GM21825 (cell line): ENCODE measurements around the gene SMIM44.

Experiments
- ATAC-seq: cut with Tn5 transposase; IDR thresholded peaks from one replicate; pipeline ENCODE4 v1.9.1; 2021; ENCODE audit warnings: mild to moderate bottlenecking, moderate library complexity; ENCODE audit not compliant: unreplicated experiment

Gene SMIM44

DNA sequence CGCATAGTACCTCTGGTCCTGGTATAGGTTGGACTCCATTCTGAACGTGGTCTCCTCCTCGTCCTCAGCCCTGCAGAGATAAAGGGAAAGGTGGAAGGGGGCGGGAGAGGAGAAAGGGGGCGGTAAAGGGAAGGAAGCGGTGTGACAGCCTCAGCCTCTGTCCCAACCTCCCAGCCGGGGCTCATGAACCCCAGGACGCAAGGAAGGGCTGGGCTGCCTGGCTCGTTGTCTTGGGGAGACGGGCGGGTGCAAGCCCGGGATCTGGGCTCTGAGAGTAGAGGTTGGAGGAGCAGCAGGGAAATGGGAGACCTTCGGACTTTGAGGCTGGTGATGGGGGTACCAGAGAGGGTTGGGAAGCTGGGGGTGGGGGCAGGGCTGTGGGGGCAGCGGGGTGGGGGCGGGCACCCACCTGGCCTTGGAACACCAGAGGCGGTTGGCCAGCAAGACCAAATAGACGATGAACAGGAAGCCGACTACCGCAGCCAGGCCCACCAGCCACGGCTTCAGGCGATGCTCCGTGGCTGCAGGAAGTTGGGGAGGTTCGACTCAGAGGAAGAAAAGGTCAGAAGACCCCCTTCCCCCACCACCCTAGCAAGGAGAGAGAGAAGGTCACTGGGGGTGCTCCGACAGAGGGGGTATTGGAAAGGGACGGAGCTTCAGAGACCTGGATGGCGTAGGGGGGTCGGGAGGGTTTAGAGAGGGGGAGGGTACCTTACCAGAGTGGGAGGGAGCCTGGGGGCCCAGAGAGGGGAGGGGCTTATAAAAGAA lies 4.6 kb downstream of the SMIM44 start:
- no peak for ATAC-seq

DNA sequence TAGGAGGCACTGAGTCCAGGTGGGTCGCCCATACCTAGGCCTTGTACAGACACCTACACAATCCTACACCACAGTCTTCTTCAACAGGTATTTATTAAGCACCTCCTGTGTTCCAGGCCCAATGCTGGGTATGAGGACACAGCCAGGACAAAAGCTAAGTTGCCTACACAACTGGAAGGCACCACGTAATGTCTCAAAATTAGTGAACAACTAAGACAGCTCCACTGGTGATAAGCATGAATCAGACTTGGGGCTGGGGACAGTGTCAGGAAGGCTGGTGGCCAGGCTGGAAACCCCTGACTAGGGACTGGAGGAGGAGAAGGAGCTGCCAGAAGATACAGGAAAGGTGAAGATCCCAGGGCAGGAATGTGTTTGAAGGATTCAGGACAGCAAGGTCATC lies 5.3 kb downstream of the SMIM44 start:
- ATAC-seq, result no peak

DNA sequence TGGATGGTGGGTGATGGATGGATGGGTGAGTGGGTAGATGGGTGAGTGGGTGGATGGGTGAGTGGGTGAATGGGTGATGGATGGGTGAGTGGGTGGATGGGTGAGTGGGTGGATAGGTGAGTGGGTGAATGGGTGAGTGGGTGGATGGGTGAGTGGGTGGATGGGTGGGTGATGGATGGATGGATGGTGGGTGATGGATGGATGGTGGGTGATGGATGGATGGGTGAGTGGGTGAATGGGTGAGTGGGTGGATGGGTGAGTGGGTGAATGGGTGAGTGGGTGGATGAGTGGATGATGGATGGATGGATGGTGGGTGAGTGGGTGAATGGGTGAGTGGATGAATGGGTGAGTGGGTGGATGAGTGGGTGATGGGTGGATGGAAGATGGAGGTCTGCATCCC lies 5.7 kb downstream of the SMIM44 start:
- no peak for ATAC-seq

DNA sequence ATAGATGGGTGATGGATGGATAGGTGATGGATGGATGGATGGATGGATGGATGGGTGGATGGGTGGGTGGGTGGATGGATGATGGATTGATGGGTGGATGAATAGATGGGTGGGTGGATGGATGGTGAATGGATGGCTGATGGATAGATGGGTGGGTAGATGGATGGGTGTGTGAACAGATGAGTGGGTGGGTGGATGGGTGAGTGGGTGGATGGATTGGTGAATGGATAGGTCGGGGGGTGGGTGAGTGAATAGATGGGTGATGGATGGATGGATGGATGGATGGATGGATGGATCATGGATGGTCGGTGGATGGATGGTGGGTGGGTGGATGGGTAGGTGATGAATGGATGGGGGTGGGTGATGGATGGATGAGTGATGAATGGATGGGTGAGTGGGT lies 6.4 kb downstream of the SMIM44 start:
- no peak for ATAC-seq

DNA sequence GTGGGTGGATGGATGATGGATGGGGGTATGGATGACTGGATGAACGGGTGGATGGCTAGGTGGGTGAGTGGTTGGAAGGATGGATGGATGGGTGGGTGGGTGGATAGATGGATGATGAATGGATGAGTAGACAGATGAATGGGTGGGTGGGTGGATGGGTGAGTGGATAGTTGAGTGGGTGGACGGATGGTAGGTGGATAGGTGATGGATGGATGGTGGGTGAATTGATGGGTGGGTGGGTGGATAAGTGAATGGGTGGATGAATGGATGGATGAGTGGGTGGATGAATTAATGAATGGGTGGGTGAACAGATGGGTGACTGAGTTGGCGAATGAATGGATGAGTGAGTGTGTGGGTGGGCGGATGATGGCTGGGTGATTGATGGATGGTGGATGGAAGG lies 7.8 kb downstream of the SMIM44 start:
- no peak for ATAC-seq

DNA sequence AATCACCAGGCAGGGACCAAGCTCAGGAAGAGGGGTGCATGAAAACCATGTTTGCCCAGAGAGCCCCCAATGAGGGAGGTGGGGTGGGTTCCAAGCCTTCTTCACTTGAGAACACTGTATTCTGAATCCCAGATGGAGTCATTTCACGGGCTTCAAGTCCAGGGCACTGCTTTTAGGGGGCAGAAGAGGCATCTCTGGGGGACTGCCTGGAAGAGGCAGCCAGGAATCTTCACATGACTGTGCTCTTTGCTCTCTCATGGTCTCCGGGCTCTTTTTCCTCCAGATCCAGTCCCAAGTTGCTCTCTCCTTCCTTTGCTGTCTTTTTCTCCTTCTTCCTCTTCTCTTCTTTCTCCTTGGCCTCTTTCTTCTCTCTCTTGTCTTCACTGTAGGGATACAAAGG lies 8.6 kb downstream of the SMIM44 start:
- ATAC-seq, result no peak

DNA sequence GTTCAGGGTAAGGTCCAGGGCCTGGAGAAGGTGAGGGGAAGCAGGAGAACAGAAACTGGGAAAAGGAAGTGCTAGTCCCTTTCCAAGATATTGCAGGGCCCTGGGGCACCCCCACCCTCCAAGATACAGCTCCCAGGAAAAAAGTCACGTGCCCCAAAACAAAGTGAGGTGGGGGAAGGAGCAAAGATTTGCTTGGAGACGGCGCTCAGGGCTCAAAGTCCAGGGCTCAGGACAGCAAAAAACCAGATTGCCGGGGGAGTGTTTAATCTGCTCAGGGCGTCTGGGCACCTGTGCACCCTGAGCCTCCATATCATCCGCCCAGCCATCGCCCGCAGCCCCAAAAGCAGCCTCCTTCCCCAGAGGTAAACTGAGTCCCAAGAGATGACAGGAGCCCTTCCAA lies 9.2 kb downstream of the SMIM44 start:
- ATAC-seq, result no peak

DNA sequence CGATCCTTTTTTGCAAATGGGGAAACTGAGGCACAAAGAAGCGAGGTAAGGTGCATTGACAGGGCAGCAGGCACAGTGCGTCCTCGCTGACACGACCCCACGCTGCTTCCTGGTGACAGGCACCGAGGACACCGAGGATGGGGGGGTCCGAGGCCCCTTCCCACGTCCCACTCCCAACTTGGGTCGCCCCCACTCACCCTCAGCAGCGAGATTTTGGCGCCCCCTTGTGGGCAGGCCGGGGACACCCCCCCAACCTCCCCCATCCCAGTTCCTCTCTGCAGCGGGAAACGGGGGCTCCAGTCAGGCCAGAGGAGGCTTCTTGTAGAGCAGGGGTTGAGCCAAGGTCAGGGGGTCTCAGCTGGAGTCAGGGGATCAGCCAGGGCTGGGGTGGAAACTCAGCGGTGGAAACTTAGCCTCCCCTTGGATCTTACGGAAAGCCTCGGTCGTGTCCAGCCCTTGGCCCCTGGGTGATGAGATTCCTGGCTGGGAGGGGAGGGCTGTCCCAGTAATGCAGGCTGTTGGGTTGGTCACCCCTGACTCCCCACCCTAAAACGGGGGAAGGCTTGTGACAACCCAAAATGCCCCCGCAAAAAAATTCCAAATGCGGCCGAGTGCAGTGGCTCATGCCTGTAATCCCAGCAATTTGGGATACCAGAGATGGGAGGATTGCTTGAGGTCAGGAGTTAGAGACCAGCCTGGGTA lies 11.1 kb downstream of the SMIM44 start:
- no peak for ATAC-seq

DNA sequence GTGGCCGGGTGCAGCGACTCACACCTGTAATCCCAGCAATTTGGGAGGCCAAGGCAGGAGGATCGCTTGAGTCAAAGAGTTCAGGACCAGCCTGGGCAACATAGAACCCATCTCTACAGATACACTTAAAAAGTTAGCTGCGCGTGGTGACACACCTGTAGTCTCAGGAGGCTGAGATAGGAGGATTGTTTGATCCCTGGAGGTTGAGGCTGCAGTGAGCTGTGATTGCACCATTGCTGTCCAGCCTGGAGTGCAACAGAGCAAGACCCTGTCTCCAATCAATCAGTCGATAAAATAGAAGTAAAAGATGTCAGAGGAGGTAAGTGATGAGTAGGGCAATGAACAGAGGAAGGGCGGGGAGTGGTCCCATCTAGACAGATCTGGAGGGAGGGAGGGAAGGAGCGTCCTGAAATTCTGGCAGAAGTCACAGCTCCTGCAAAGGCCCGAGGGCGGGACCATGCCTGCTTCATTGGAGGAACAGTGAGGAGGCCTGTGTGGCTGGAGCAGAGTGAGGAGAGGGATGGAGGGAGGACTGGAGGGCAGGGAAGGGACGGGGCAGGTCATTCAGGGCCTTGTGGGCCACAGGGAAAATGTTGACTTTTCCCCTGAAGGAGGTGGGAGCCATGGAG lies 12.6 kb downstream of the SMIM44 start:
- no peak for ATAC-seq

DNA sequence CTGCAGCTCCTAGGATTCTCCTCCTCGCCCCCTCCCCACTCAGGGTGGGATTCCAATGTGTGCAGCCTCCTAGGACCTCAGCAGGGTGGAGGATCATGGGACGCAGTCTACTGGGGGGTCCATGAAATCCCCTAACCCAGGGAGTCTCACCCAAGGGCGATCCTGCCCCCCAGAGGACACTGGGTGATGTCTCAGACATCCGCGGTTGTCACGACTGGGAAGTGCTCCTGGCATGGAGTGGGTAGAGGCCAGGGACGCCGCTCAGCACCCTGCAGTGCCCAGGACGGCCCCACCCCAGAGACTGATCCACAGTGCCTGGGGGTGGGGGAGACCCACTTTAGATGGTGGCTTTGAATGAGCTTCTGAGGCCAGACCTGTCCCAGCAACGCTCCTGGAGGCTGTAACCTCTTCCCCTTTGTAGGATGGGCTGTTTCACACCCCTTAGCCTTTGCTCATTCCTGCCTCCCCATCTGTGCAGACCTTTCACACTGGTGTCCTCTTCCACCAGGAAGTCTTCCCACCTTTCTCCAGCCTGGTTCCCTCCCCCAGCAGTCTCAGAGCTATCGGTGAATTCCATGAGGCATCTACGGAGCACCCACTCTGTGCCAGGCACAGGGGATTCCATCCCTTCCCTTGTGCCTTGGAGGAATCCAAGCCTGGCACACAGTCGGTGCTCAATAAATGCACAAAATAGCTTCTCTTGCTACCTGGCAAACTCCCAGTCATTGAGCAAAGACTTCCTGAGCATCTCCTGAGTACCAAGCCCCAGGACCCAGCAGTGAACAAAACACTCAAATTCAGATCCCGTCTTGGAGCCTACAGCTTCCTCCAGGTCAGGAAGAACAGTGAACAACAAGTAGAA lies 13.4 kb downstream of the SMIM44 start:
- ATAC-seq, result no peak

DNA sequence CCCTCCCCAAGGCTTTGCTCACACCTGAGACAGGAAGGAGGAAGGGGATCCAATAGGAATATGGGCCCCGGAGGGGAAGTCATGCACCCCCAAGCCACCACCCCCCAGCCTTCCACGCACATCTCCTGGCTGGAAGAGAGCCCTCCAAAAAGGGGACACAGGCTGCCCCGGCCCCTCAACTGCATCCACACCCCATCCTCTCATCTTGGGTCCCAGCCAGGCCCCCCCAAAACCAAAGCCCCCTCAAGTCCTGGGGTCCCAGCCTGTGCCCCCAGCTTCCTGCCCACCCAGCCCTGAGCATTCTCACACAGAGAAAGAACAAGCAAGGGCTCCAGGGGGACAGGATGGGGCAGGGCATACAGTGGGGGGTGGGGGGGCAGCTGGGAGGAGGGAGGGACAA lies 15.0 kb downstream of the SMIM44 start:
- no peak for ATAC-seq

DNA sequence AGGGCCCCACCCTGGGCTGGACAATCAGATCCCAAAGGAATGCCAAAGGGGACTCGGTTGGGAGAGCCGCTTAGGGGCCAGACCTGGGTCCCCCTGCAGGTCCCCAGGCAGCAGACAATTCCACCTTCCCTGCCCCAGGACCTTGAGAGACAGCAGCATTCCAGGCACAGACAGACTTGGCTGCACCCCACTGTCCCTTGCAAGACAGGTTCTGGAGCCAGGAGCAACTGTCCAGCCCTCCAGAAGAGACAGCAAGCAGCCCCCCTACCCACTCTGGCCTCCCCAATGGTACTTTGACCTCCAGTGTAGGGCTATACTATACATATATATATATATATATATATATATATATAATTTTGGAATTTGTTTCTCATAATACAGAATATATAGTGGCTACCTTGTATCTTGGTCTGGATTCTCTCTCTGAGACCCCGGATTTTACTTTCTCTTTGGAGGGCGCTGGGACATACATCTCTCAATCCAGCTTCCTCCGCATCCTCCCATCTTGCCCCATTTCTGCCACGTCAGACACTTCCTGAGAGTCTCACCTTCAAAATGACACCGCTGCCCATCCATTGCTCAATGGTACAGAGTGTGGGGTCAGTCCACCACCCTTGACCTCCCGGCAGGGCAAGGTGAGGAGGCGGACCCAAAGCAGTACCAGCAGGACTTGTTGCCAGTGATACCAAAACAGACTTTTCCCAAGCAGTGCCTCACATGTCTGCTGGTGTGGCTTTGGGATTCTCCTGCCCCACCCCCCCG lies 15.6 kb downstream of the SMIM44 start:
- no peak for ATAC-seq

DNA sequence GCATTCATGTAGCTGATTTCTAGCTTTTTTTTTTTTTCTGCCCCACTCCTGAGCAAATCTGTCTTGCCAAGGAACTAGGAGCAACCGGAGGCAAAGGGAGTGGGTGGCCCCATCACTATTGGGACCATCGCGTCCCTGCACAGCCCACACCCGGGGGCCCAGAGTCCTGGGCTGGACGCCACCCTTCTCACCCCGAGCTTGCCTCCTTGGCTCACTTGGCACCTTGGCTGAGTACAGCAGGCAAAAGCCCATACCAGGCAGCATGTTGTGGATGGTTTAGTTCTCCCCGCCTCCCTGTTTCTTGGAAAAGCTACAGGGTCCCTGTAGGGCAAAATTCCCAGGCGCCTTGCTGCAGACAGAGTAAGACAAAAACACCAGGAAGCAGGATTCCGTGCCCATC lies 16.6 kb downstream of the SMIM44 start:
- no peak for ATAC-seq

DNA sequence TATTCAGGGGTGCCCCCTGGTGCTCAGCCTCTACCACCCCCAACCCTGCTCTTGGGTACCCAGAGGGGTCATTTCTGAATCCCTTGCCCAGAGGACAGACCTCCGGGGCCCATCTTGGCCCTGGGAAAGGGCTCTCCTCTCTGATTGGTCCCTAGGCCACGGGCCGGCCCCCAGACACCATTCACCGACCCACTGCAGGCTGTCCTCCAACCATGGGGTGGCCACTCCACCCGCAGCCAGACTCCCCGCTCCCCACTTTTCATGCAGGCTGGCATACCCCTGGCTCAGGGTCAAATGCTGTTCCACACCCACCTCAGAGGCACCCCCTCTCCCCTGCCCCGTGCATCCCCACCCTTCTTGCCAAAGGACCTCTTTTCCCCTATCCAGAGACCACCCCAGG lies 17.7 kb downstream of the SMIM44 start:
- no peak for ATAC-seq

DNA sequence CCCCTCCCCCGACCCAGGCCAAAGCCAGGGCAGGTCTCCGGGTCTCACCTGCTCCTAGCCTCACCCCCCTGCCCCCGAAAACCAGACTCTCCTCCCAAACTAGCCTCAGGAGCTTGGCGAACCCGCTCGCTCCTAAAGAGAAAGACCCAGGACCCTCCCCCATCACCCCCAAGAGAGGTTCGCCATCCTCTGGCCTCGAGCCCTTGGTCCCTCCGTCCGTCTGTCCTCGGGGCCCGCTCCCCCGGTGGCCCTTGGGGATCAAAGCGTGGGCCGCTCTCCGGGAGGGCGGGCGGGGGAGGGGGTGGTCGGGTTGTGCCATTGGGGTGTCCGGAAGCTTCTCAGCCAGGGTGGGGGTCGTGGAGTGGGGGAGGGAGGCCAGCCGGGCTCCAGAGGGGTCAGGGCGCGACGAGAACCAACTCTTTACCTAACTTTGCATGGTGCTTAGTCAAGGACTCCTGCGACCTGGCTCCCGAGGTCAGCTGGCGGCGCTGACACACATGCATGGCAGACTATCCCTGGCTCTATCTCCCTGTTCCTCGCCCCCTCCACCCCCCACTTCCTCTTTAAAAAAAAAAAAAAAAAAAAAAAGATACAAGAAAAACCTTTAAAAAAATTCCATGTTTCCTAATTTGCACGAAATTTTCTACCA lies 18.5 kb downstream of the SMIM44 start:
- ATAC-seq, result no peak

DNA sequence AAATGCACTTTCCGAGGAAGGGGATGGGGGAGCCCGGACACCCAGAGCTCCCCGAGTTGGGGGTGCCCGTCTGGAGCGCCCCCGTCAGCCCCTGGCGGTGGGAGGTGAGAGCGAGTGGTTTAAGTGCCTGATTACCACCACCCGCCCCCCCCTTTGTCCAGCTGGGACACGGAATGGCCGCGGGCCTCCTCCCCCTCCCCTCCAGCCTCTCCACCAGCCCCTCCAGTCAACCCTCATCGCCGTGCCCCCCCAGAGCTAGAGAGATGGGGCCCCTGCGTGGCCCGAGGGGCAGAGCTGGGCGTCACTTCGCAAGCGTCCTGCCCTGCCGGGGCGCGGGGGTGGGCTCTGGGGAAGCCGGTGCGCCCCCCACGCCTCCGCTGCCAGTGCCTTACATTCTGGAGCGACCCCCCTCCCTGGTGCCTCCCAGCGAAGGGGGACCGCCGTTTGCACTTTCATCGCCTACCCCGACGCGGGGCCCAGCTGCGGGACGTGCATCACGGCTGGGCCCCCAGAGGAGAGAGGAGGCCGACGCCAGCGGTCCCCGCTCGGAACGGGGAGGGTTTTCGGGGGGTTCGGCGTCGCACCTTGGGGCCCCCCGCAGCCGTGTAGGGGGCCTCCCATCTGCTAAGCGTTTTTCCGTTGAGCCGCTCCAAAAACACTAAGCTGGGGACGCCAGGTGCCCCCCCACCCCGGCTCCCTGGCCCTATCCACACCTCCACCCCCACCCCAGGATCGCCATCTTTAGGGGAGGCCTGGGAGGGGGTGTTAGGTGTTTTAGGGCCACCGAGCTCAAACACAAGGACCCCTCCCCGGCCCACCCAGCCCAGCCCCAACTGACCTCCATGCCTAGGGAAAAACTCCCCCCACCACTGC lies 19.3 kb downstream of the SMIM44 start:
- ATAC-seq, result no peak

DNA sequence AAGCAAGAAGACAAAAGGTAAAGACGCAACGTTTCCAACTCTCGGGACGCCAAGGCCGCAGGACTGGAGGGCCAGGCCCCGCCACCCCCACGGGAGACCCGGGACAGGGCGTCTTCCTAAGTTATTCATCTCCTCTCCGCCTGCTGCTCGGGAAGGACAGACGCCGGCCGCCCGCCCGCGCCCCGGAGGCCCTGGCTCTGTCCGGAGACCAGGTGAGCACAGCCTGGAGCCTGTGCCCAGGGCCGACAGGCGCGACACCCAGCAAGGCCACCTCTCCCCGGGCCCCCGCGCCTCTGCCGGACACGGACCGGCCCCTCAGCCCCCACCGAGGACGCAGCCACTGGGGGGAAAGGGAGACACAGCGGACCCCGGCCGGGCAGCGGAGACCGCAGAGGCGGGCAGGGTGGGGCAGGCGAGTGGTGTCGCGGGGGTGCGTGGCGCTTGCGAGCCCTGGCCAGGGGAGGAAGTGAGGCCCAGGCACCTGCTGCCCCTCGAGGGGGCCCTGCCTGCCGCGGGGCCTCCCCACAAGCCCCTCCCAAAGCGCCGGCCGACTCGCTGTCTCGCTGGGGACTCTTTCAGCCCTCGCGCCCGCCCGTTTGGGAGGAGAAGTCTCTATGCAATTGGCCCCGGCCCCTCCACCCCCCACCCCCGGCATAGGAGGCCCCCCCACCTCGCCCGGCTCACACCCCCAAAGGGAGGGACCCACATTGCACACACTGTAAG lies 20.1 kb downstream of the SMIM44 start:
- ATAC-seq, result no peak

DNA sequence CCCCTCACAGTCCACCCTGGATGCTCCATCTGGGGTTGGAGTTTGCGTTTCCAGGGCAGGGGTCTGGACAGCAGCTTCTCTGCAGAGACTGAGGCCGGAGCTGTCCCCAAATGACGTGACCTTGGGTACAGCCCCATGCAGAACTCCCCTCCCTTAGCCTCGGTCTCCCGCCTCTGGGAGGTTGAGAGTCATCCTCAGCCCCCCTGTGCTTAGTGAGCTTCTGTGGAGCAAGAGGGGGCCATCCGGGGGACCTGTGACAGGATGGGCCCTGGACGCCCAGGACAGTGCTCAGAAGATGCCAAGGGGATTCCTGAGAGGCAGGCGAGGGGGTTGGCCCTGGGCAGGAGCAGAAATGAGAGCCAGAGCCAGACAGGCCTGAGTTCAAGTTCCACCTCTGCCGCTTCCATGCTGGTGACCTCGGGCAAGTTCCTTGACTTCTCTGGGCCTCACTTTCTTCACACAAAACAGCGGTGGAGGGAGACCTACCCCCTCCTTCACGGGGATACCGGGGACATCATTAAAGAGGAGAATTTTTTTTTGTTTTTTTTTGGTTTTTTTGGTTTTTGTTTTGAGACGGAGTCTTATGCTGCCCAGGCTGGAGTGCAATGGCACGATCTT lies 23.2 kb downstream of the SMIM44 start:
- no peak for ATAC-seq
